ENCODE measurements around the gene RASSF7.

RASSF7 gene

DNA sequence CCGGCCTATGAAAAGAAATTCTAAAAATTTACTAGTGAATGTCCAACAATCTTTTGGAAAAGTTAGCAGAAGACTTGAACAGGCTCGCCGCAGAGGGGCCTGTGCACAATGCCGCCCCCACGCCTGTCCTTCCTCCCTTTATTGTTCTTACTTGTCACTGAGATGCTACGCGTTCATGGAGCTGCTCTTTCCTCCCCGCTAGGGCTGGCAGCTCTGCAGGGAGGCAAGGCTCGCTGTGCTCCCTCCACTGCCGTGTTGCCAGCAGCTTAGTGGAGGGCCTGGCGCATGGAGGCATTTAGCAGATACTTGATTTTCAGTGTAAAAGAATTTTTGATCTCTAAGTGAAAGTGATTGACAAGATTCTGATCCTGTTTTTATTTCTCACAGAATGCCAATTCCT is 30.2 kb downstream of the RASSF7 start:
- H3K4me3 ChIP-seq (replicated peaks in 1 of 2; ENCODE audit: low read depth in 2 of 2, low read length in 2 of 2), result no peak overlapping the region
- TF ChIP-seq, protein P1, sequence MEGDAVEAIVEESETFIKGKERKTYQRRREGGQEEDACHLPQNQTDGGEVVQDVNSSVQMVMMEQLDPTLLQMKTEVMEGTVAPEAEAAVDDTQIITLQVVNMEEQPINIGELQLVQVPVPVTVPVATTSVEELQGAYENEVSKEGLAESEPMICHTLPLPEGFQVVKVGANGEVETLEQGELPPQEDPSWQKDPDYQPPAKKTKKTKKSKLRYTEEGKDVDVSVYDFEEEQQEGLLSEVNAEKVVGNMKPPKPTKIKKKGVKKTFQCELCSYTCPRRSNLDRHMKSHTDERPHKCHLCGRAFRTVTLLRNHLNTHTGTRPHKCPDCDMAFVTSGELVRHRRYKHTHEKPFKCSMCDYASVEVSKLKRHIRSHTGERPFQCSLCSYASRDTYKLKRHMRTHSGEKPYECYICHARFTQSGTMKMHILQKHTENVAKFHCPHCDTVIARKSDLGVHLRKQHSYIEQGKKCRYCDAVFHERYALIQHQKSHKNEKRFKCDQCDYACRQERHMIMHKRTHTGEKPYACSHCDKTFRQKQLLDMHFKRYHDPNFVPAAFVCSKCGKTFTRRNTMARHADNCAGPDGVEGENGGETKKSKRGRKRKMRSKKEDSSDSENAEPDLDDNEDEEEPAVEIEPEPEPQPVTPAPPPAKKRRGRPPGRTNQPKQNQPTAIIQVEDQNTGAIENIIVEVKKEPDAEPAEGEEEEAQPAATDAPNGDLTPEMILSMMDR (IDR thresholded peaks at IDR 0.05; ENCODE audit: low read depth, low read length), result no peak
- no peak for DNase-seq (ENCODE audit: low read depth in 2 of 2)

DNA sequence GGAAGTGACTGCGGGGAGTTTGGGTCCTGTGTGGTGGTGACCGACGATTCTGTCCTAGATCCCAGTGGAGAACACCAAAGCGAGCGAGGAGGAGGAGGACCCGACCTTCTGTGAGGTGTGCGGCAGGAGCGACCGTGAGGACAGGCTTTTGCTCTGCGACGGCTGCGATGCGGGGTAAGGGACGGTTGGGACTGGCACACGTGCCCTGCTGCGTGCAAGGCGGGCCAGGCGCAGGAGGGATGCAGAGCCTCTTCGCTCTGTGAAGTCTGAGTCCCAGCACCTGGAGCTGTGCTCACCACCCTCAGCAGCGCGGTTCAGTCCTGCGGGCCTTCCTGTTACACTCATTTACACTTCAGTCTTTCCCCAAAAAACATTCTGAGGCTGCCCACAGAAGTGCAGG is 31.7 kb downstream of the RASSF7 start:
- no peak for DNase-seq (ENCODE audit: low read depth in 2 of 2)
- H3K4me3 ChIP-seq (replicated peaks in 1 of 2; ENCODE audit: low read depth in 2 of 2, low read length in 2 of 2), result no peak overlapping the region
- TF ChIP-seq, protein P1 (IDR thresholded peaks at IDR 0.05; ENCODE audit: low read depth, low read length), result no peak

DNA sequence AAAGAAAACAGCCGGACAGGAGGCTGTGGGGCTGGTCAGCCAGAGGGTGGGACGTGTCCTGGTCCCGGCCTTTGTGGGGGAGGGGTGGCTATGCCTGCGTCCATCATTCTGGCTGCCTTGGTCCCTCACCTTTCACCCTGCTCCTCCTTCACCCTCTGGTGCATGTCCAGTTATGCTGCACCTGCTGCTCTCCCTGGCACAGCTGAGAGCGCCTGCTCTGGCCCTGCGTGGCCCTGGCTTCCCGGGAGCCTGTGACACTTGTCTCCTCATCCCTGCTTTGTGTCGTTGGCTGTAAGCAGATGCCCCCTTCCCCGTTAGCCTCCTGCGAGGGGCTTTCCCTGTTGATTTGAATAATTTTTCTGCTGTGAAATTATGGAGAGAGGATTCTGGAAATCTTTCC is 32.1 kb downstream of the RASSF7 start:
- H3K4me3 ChIP-seq (replicated peaks in 1 of 2; ENCODE audit: low read depth in 2 of 2, low read length in 2 of 2), result no peak overlapping the region
- TF ChIP-seq, protein P1 (IDR thresholded peaks at IDR 0.05; ENCODE audit: low read depth, low read length), result no peak
- DNase-seq (ENCODE audit: low read depth in 2 of 2), result no peak

DNA sequence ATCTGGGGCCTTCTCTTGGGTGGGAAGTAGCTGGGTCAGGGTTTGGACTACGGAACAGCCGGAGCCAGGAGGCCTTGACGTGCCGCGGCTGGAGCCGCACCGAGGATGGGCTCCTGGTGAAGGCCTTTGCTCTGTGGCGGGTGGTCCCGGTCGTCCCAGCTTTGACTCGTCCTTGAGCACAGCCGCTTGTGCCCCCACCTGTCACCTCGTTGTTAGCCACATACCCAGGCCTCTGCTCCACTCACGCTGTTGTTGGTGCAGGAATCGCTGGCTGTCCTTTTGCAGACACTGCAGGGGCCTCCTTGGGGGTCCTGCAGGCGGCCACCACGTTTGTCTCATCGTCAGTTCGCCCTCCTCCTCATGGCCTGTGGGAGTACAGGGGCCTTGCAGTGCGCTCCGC is 32.6 kb downstream of the RASSF7 start:
- DNase-seq (ENCODE audit: low read depth in 2 of 2), result no peak
- no peak overlapping the region for H3K4me3 ChIP-seq (replicated peaks in 1 of 2; ENCODE audit: low read depth in 2 of 2, low read length in 2 of 2)
- TF ChIP-seq, protein P1 (IDR thresholded peaks at IDR 0.05; ENCODE audit: low read depth, low read length), result no peak

DNA sequence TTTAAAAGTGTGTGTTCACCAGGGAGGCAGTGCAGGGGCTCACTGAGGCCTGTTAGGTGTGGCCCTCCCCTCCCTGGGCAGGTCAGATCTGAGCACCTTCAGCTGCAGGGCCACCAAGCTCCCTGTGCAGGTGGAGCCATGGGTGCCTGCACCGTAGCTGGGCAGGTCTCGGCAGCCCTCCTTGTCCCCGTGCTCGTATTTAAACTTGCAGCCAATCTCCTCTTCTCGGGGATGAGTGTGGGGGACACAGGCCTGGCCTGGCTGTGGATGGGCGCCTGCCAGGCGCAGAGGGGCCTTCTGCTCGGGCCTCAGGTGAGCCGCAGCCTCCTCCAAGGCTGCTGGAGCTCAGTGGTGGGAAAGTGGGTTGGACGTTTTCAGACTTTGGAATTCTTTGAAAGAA is 34.6 kb downstream of the RASSF7 start:
- no peak overlapping the region for H3K4me3 ChIP-seq (replicated peaks in 1 of 2; ENCODE audit: low read depth in 2 of 2, low read length in 2 of 2)
- no peak for DNase-seq (ENCODE audit: low read depth in 2 of 2)
- TF ChIP-seq, protein P1 (IDR thresholded peaks at IDR 0.05; ENCODE audit: low read depth, low read length), result no peak

DNA sequence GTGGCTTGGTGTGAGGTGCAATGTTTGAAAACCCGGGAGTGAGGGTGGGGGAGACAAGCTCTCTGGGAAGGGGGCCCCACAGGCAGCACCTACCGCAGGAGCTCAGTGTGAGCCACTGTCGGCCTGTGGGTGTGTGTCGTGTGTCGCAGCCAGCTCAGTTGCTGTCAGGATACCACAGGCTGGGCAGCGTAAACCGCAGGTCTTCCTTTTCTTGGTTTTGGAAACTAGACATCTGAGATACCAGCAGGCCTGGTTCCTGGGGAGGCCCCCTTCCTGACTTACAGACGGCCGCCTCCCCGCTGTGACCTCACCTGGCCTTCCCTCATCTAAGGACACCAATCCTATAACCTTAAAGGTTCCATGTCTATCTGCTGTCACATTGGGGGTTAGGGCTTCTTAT is 35.6 kb downstream of the RASSF7 start:
- H3K4me3 ChIP-seq (replicated peaks in 1 of 2; ENCODE audit: low read depth in 2 of 2, low read length in 2 of 2), result no peak overlapping the region
- no peak for DNase-seq (ENCODE audit: low read depth in 2 of 2)
- TF ChIP-seq, protein P1 (IDR thresholded peaks at IDR 0.05; ENCODE audit: low read depth, low read length), result no peak

DNA sequence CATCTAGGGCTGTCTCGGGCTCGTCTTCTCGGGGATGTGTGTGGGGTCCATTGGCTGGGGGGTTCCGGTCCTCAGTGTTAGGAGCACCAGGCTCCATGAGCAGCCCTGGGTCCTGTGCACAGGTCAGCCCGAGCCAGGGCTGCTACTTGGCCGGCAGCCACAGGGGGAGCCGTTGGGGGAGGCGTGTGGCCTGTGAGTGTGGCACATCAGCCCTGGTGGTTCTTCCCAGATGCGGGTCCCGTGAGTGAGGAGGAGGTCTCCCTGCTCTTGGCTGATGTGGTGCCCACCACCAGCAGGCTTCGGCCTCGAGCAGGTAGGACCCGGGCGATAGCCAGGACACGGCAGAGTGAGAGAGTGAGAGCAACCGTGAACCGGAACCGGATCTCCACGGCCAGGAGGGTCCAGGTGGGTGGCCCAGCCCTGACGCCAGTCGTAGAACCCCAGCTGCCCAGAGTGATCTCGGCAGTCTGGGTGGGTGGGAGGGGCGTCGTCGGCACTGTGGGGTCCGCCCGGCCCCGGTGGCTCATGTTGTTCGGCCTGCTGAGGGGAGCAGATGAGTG is 36.5 kb downstream of the RASSF7 start:
- no peak for DNase-seq (ENCODE audit: low read depth in 2 of 2)
- TF ChIP-seq, protein P1 (IDR thresholded peaks at IDR 0.05; ENCODE audit: low read depth, low read length), result peak; percentile 5
- H3K4me3 ChIP-seq (replicated peaks in 1 of 2; ENCODE audit: low read depth in 2 of 2, low read length in 2 of 2), result no peak overlapping the region

Measured in cardiac fibroblast (primary cell).